Thyroid gland (tissue), 4 donors: ENCODE measurements around the gene TMCC3.

Experiments
- CTCF ChIP-seq, 6 experiments: fragments of 200-600 bp in 3 of 6; fragments of 450-650 bp in 3 of 6; sonication (generic) in 3 of 6; IDR thresholded peaks; one replicate each; pipeline ENCODE4 v1.5.1; 2016 to 2019; ENCODE audit warnings: antibody characterized with exemption in 6 of 6, mild to moderate bottlenecking in 2 of 6, inconsistent platforms in 1 of 6, moderate library complexity in 1 of 6
- POLR2A ChIP-seq, 2 donors: fragments of 450-650 bp; IDR thresholded peaks; one replicate each; pipeline ENCODE4 v1.6.1; 2017; ENCODE audit warnings: antibody characterized with exemption in 2 of 2, mild to moderate bottlenecking in 2 of 2, moderate library complexity in 1 of 2

- TF ChIP-seq CTCF (IDR thresholded peaks at IDR 0.05) = no peak
- no peak for TF ChIP-seq POLR2A (IDR thresholded peaks at IDR 0.05)
Observed at GRCh38 chr12:94531196-94531720, 119.1 kb downstream of the TMCC3 start.
